ENCODE measurements around the gene OLFML3.

OLFML3 gene

GRCh38 chr1:113987259-113987658, 8.0 kb downstream of the OLFML3 start:
- H3K79me2 ChIP-seq (ENCODE audit: insufficient read depth, low read length): no peaks in the 10 kb centered on the region
- no peak for DNase-seq
- TF ChIP-seq CTCF (IDR thresholded peaks at IDR 0.05; ENCODE audit: borderline replicate concordance, extremely low read depth, low read length, poor library complexity, severe bottlenecking): no peak
- TF ChIP-seq EZH2 (IDR thresholded peaks at IDR 0.05; ENCODE audit: borderline replicate concordance, low read depth, low read length, severe bottlenecking): no peak
- peaks cover 2% of the 10 kb centered on the region for H3K9me3 ChIP-seq (ENCODE audit: insufficient read depth, low read length, severe bottlenecking)
- H3K27me3 ChIP-seq (ENCODE audit: insufficient read depth, low read length, poor library complexity): no peaks in the 10 kb centered on the region
- H3K36me3 ChIP-seq (ENCODE audit: insufficient read depth, low read length): no peaks in the 10 kb centered on the region
- H3K9ac ChIP-seq (ENCODE audit: low read depth, low read length): no peak overlapping the region
- no peak overlapping the region for H2AFZ ChIP-seq (ENCODE audit: low read depth, low read length)
- no peaks in the 10 kb centered on the region for H3K4me1 ChIP-seq (ENCODE audit: insufficient read depth, low read length)
- H3K4me3 ChIP-seq (ENCODE audit: low read depth in 1 of 2, low read length in 2 of 2): no peak overlapping the region
- H3K4me2 ChIP-seq (ENCODE audit: insufficient read depth, low read length): no peak overlapping the region
- no peaks in the 10 kb centered on the region for H4K20me1 ChIP-seq (ENCODE audit: insufficient read depth, low read length)
- no peak overlapping the region for H3K27ac ChIP-seq (ENCODE audit: low read length)
- no peak for ATAC-seq (ENCODE audit: insufficient read depth, low read depth)

DNA sequence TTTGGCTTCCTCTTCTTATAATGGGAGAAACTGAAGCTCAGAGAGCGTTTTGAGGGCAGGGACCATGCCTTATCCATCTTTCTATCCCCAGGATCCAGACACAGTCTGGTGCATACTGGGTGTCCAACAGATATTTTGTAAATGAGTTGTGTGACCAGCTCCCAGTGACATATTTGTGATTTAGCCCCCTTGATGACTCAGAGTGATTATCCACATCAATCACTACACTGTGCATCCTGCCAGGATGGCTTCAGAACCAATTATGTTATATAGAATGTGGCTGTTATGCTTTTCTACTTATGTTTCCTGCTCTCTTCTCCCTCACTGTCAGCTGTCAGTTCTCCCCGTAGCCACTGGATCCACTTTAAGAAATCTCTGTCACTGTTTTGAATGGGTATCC, 11.3 kb downstream of the OLFML3 start:
- DNase-seq (no peak), ATAC-seq (ENCODE audit: insufficient read depth, low read depth) (no peak)
- no peak overlapping the region for H3K4me3 ChIP-seq (ENCODE audit: low read depth in 1 of 2, low read length in 2 of 2)
- peaks cover 17% of the 10 kb centered on the region for H3K9me3 ChIP-seq (ENCODE audit: insufficient read depth, low read length, severe bottlenecking)
- no peaks in the 10 kb centered on the region for H3K36me3 ChIP-seq (ENCODE audit: insufficient read depth, low read length)
- no peaks in the 10 kb centered on the region for H4K20me1 ChIP-seq (ENCODE audit: insufficient read depth, low read length)
- H3K27ac ChIP-seq (ENCODE audit: low read length): no peak overlapping the region
- H3K27me3 ChIP-seq (ENCODE audit: insufficient read depth, low read length, poor library complexity): no peaks in the 10 kb centered on the region
- H3K79me2 ChIP-seq (ENCODE audit: insufficient read depth, low read length): no peaks in the 10 kb centered on the region
- no peak overlapping the region for H2AFZ ChIP-seq (ENCODE audit: low read depth, low read length)
- no peak overlapping the region for H3K4me2 ChIP-seq (ENCODE audit: insufficient read depth, low read length)
- TF ChIP-seq EZH2 (IDR thresholded peaks at IDR 0.05; ENCODE audit: borderline replicate concordance, low read depth, low read length, severe bottlenecking) (no peak), CTCF (IDR thresholded peaks at IDR 0.05; ENCODE audit: borderline replicate concordance, extremely low read depth, low read length, poor library complexity, severe bottlenecking) (no peak)
- H3K4me1 ChIP-seq (ENCODE audit: insufficient read depth, low read length): no peaks in the 10 kb centered on the region
- H3K9ac ChIP-seq (ENCODE audit: low read depth, low read length): no peak overlapping the region

DNA sequence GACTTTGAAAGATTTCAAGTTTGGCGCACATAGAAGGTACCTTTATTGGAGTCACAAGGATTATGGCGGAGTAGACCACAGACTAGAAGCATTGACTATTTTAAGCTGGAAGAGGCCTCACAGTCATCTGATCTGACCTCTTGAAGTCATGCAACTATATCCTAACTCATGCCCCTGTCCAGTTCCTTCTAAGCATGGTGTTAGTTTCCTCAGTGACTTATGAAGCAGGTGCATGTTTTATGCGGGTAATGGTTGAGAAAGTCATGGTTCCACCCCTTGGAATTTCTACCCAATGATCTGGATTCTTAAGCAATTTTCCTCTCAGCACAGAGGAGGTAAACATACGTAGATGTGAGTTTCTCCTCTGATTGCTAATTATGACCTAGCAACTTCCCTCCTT, 11.7 kb downstream of the OLFML3 start:
- no peak for ATAC-seq (ENCODE audit: insufficient read depth, low read depth)
- no peaks in the 10 kb centered on the region for H3K4me1 ChIP-seq (ENCODE audit: insufficient read depth, low read length)
- no peak overlapping the region for H3K4me2 ChIP-seq (ENCODE audit: insufficient read depth, low read length)
- H3K9me3 ChIP-seq (ENCODE audit: insufficient read depth, low read length, severe bottlenecking): peaks cover 19% of the 10 kb centered on the region
- H4K20me1 ChIP-seq (ENCODE audit: insufficient read depth, low read length): no peaks in the 10 kb centered on the region
- H3K27ac ChIP-seq (ENCODE audit: low read length): no peak overlapping the region
- DNase-seq: no peak
- H2AFZ ChIP-seq (ENCODE audit: low read depth, low read length): no peak overlapping the region
- TF ChIP-seq EZH2 (IDR thresholded peaks at IDR 0.05; ENCODE audit: borderline replicate concordance, low read depth, low read length, severe bottlenecking): no peak
- TF ChIP-seq CTCF (IDR thresholded peaks at IDR 0.05; ENCODE audit: borderline replicate concordance, extremely low read depth, low read length, poor library complexity, severe bottlenecking): no peak
- H3K36me3 ChIP-seq (ENCODE audit: insufficient read depth, low read length): no peaks in the 10 kb centered on the region
- no peaks in the 10 kb centered on the region for H3K27me3 ChIP-seq (ENCODE audit: insufficient read depth, low read length, poor library complexity)
- no peak overlapping the region for H3K9ac ChIP-seq (ENCODE audit: low read depth, low read length)
- no peak overlapping the region for H3K4me3 ChIP-seq (ENCODE audit: low read depth in 1 of 2, low read length in 2 of 2)
- no peaks in the 10 kb centered on the region for H3K79me2 ChIP-seq (ENCODE audit: insufficient read depth, low read length)

GRCh38 chr1:113991467-113991997, 12.3 kb downstream of the OLFML3 start:
- H3K9ac ChIP-seq (ENCODE audit: low read depth, low read length): no peak overlapping the region
- H3K27ac ChIP-seq (ENCODE audit: low read length): no peak overlapping the region
- H3K79me2 ChIP-seq (ENCODE audit: insufficient read depth, low read length): no peaks in the 10 kb centered on the region
- TF ChIP-seq CTCF (IDR thresholded peaks at IDR 0.05; ENCODE audit: borderline replicate concordance, extremely low read depth, low read length, poor library complexity, severe bottlenecking): no peak
- DNase-seq: no peak
- H4K20me1 ChIP-seq (ENCODE audit: insufficient read depth, low read length): no peaks in the 10 kb centered on the region
- H3K36me3 ChIP-seq (ENCODE audit: insufficient read depth, low read length): no peaks in the 10 kb centered on the region
- no peaks in the 10 kb centered on the region for H3K27me3 ChIP-seq (ENCODE audit: insufficient read depth, low read length, poor library complexity)
- ATAC-seq (ENCODE audit: insufficient read depth, low read depth): no peak
- H3K4me2 ChIP-seq (ENCODE audit: insufficient read depth, low read length): no peak overlapping the region
- H3K4me1 ChIP-seq (ENCODE audit: insufficient read depth, low read length): no peaks in the 10 kb centered on the region
- no peak overlapping the region for H2AFZ ChIP-seq (ENCODE audit: low read depth, low read length)
- H3K9me3 ChIP-seq (ENCODE audit: insufficient read depth, low read length, severe bottlenecking): peaks cover 19% of the 10 kb centered on the region
- H3K4me3 ChIP-seq (ENCODE audit: low read depth in 1 of 2, low read length in 2 of 2): no peak overlapping the region
